Activated B cell treated with CpG ODN at 0.5 μM for 24 hours (primary cell): ENCODE results near the gene EFCAB12. TPM values are rescaled to one million over a fixed set of nuclear protein-coding genes. Genes with fewer than 3 reads are reported as not detected.

Experiments
- ATAC-seq: fragments of 200-7000 bp; cut with Tn5 transposase; one replicate; pipeline ENCODE4 v1.10.0; 2021; ENCODE audit warnings: low read depth, mild to moderate bottlenecking, moderate library complexity
- CTCF ChIA-PET: fragments of 350-600 bp; sonication (Branson Sonifier 250); formaldehyde crosslinking; loops from one replicate; lab custom pipeline; 2021; ENCODE audit warnings: antibody characterized with exemption; lab: Charles Lee
- POLR2A ChIA-PET: fragments of 350-600 bp; sonication (Branson Sonifier 250); formaldehyde crosslinking; loops from one replicate; lab custom pipeline; 2021; ENCODE audit warnings: antibody characterized with exemption; lab: Charles Lee
- DNase-seq: peaks from one replicate; pipeline ENCODE4 v3.0.0; 2022
- H3K27ac Mint-ChIP-seq: one replicate; pipeline ENCODE4 v1.8.0; 2020; ENCODE audit warnings: mixed read lengths
- H3K27me3 Mint-ChIP-seq: one replicate; pipeline ENCODE4 v1.8.0; 2021; ENCODE audit warnings: mixed read lengths
- H3K36me3 Mint-ChIP-seq: one replicate; pipeline ENCODE4 v1.8.0; 2021; ENCODE audit warnings: low read depth, mixed read lengths
- H3K4me1 Mint-ChIP-seq: one replicate; pipeline ENCODE4 v1.8.0; 2021; ENCODE audit warnings: mixed read lengths
- H3K4me3 Mint-ChIP-seq: one replicate; pipeline ENCODE4 v1.8.0; 2020; ENCODE audit warnings: mild to moderate bottlenecking, mixed read lengths
- H3K9me3 Mint-ChIP-seq: one replicate; pipeline ENCODE4 v1.8.0; 2020; ENCODE audit warnings: mixed read lengths
- intact Hi-C: fragments of 100-400 bp; cut with micrococcal nuclease; formaldehyde crosslinking; loops from one replicate; pipeline ENCODE4 v1.15.1; 2024
- total RNA-seq: library from RNA; stranded (reverse); gene quantifications from 2 replicates; pipeline ENCODE4 v1.2.3, GENCODE V29; 2022
- TF ChIP-seq, protein P1 (sequence below): fragments of 200-600 bp; IDR thresholded peaks from one replicate; pipeline ENCODE4 v1.8.0; 2022; ENCODE audit warnings: antibody characterized with exemption, mild to moderate bottlenecking

EFCAB12 gene
- total RNA-seq, 1 donor from 2014 or later, result 1.8 TPM

DNA sequence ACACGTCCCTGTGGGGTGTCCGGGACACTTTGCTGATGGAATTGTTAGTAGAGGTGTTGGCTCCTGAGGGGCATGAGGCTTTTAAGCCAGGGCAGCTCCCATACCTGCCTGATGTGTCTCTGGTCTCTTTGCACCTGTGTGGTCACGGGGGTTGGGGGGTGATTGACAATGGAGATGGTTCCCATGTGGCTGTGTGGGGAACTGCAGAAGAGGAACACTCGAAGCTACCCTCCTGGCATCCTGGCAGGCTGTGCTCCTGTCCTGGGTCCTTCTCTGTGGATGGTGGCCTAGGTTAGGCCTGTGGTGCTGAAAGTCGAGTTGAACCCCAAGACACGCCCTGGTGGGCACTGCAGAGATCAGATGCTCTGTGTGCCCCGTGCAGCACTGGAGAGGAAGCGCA, 76.4 kb downstream of the EFCAB12 start:
- peaks cover 6% of the 10 kb centered on the region for H3K27me3 Mint-ChIP-seq
- no peaks in the 10 kb centered on the region for H3K36me3 Mint-ChIP-seq
- DNase-seq (no peak), ATAC-seq (no peak)
- POLR2A ChIA-PET, result no interaction called here
- intact Hi-C loops, result no loop called here
- TF ChIP-seq, protein P1, sequence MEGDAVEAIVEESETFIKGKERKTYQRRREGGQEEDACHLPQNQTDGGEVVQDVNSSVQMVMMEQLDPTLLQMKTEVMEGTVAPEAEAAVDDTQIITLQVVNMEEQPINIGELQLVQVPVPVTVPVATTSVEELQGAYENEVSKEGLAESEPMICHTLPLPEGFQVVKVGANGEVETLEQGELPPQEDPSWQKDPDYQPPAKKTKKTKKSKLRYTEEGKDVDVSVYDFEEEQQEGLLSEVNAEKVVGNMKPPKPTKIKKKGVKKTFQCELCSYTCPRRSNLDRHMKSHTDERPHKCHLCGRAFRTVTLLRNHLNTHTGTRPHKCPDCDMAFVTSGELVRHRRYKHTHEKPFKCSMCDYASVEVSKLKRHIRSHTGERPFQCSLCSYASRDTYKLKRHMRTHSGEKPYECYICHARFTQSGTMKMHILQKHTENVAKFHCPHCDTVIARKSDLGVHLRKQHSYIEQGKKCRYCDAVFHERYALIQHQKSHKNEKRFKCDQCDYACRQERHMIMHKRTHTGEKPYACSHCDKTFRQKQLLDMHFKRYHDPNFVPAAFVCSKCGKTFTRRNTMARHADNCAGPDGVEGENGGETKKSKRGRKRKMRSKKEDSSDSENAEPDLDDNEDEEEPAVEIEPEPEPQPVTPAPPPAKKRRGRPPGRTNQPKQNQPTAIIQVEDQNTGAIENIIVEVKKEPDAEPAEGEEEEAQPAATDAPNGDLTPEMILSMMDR, result no peak
- CTCF ChIA-PET, result no interaction called here
- H3K4me1 Mint-ChIP-seq, result peaks cover 1% of the 10 kb centered on the region
- no peak overlapping the region for H3K27ac Mint-ChIP-seq
- no peak overlapping the region for H3K4me3 Mint-ChIP-seq
- no peaks in the 10 kb centered on the region for H3K9me3 Mint-ChIP-seq

Other genes with a start within 250 kb of the EFCAB12 start
- gene CNBP, start 244.7 kb downstream of the EFCAB12 start, total RNA-seq, result 281 and 303 TPM in 2 replicates
- 92.2 and 101 TPM in 2 replicates for gene COPG1, start 179.0 kb downstream of the EFCAB12 start, total RNA-seq
- gene HMCES, start 149.8 kb downstream of the EFCAB12 start, total RNA-seq, result 31.7 and 37.2 TPM in 2 replicates
- 86.3 and 98.7 TPM in 2 replicates for gene MBD4, start 11.3 kb upstream of the EFCAB12 start, total RNA-seq
- 18.7 and 19.2 TPM in 2 replicates for gene IFT122, start 11.6 kb upstream of the EFCAB12 start, total RNA-seq
- gene RHO, start 100.0 kb upstream of the EFCAB12 start, total RNA-seq, result not detected in 2 replicates
- gene H1-8, start 114.5 kb upstream of the EFCAB12 start, total RNA-seq, result not detected in 2 replicates
- 3.1 and 3.7 TPM in 2 replicates for gene PLXND1, start 178.0 kb upstream of the EFCAB12 start, total RNA-seq